HG03565 (cell line): ENCODE results near the gene ADAMTSL1.
A peak's percentile ranks its signal among the peaks of the same experiment; 100 is the strongest.

ENCODE experiments used
- ATAC-seq: cut with Tn5 transposase; IDR thresholded peaks from one replicate; pipeline ENCODE4 v1.9.1; 2021; ENCODE audit warnings: mild to moderate bottlenecking, moderate library complexity; ENCODE audit not compliant: unreplicated experiment

The ADAMTSL1 gene

DNA sequence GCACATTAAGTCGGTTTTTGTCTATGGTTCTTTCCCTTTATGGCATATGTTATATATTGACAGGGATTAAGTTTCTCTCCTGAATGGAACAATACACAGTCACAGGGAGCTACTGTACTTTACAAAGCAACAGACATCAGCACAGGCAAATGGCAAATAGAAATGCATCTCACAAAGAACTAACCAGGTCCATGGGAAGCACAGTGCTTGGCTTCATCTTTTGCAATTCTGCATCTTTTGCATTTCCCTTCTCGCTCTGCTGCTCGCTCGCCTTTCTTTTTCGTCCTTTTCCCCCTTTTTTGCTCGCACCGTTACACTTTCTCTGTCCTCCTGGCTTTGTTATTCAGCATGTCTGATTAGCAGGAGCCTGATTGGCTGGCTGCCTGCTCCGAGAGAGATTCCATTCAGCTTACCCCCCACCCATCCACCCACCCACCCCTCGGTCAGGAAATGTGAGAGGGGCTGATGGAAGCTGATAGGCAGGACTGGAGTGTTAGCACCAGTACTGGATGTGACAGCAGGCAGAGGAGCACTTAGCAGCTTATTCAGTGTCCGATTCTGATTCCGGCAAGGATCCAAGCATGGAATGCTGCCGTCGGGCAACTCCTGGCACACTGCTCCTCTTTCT lies at the start of gene ADAMTSL1:
Gene ADAMTSL1, plus strand, starts transcription at position 502 of the 628 bp plus-strand sequence. Its CDS starts 80 bp downstream, at position 582.
- ATAC-seq = no peak

GRCh38 chr9:18427691-18428090 lies 46.3 kb upstream of the ADAMTSL1 start:
- ATAC-seq = no peak

DNA sequence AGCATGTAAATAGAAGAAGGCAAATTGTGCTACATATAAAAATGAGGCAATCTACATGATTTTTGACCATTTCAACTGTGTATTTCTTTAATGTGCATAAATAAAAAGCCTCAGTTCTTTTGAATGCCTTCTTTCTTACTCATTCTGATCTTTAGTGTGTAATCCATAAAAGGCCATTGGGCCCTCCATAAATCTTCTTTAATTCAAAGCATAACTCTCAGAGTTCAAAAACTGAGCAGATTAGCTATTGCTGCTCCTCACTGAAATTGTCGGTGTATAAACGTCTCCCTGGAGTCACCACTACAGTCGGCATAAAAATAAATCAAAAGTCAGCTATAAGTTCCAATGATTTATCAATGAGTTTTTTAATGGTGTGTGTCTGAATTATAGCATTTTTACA lies 45.3 kb upstream of the ADAMTSL1 start:
- no peak for ATAC-seq

GRCh38 chr9:18429070-18429469 lies 44.9 kb upstream of the ADAMTSL1 start:
- no peak for ATAC-seq

DNA sequence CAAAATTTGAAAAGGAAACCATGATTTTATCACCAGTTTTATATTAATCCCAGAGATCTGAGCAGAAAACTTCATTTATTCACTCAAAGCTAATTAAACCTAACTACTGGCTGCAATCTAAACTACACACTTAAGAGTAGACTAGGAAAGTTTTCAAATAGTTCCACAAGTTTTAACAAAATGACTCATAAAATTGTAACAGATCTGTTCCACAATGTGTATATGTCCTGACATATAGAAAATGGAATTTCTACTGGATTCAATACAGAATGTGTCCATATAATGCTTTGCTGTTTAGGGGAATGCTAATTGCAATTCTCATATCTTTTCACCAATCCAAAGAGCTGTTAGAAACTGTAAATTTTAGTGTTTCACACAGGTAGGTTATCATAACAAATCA lies 40.3 kb upstream of the ADAMTSL1 start:
- ATAC-seq = no peak

DNA sequence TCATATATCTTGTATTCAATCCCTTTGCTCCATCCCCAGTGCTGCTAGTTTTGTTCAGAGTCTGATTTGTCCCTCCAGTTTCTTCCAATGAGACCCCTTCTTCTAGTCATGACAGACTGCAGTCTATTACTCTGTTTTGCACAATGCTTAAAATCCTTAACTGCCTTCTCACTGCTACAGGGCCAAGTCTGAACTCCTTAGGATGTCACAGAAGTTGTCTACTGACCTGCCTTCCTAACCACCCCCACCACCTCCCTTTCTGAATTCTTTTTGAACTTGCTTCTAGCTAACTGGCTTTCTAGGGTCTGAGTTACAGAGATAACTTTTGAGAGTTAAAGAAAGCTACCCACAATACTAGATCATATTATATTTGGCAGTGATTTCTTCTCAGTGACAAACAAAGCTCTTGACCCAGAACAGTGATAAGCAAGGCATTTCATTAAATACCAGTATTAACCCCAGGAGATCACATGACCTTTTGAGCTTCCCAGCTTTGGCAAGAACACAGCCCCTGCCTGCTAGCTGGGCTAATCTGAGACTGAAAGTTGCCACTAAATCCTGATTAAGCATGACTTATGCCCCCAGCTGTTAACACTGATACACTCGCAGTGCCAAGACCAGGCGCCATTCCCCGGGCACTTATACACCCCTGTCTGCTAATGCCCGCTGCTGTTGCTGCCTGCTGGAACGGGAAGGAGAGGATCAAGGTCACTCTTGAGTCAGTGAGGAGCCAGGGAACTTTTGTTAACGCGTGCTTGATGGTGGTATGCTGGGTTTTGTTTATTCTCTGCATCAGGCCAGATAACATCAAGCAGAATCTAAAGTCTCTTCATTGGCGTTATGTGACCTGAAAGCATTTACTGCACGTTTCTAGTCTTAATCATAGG lies 36.4 kb upstream of the ADAMTSL1 start:
- ATAC-seq = no peak

- ATAC-seq = no peak
Observed at GRCh38 chr9:18438300-18438925, 35.5 kb upstream of the ADAMTSL1 start.

GRCh38 chr9:18438951-18439350 lies 35.0 kb upstream of the ADAMTSL1 start:
- no peak for ATAC-seq

DNA sequence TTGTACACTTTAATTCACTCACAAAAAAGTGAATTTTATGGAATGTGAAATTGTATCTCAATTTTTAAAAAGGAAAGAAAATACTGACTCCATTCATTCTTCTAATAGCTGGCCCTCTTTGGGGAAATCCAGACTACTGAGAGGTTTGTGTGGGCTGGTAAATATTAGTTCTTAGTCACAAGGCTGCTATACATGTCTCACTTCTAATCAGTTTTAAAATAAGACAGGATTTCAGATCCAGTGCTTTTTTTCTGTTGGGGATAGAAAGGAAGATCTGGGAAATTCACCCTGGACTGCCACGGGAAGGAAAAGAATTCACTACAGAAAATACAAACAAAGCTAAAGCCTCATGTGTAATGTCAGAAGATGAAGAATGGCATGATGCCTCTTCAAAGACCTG lies 32.7 kb upstream of the ADAMTSL1 start:
- ATAC-seq = no peak

DNA sequence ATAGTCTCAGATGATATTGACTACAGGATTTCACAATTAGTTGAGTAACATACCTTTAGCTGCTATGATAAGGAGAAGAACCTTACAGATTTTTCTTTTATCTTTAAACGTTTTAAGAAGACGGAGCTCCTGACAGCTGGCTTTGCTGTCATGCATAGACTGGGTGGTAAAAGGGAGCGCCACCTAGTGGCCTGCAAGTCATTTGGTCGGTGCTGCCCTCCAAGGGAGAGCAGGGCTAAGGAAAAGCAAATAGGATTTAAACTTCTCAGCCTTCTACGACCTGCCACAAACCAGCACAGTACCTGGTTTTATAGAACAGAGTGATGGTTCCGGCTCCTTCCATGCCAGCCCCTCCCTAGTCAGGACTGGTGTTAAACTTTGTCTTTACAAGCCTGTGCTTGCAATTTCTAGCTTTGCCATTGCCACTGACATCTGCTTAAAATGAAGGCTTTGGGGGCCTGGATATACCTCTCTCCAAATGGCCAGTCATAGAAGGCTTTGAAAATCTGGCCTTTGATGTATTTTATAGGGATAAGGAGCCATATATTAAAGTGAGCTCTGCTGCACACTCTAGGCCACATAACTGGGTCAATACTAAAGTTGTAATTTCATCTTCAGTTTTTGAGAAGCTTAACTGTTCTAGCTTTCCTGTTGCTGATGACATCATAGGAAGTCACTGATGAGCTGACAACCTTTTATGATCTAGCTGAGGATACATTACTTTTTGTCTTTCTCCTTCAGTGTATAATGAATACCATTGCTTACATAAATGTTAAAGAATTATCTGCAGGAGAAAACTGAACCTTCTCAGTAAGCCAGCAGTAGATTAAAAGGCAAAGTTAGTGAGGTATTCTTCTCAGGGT lies 31.1 kb upstream of the ADAMTSL1 start:
- peak; percentile 93 for ATAC-seq

DNA sequence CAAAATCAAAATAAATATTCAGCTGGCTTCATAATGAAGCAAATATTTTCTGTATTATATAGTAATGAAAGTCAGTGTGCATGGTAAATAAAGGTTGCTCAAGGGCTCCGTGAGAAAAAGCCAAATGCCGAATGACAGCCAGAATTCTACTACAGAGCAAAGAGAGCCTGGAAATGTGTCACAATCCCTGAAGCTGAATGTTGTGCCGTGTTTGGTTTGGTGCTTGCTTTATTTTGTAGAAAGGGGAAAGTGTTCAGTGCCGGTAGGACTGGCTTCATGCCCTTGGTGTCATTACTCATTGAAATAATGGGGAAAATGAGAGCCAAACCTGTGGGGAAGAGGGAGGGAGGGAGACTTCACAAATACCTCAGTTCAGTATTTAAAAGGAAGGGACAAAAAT lies 26.8 kb upstream of the ADAMTSL1 start:
- no peak for ATAC-seq

DNA sequence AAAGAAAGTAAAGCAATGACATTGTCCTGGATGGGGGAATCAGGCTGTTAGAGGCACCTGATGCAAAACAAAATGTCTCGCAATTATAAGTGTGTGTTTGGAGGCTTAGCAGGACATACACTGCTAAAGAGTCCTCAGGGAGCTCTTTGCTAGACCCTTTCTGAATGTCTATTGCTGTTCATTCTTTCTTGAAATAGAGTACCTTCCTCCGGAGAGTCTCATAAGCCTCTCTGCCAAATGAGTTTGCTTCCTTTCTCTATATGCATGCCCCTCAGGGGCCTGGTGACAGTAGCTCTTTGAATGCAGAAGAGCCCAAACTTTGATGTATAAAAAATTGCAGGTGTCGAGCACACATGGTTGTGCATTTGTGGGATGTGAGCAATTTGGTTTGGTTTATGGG lies 26.4 kb upstream of the ADAMTSL1 start:
- ATAC-seq = no peak

GRCh38 chr9:18448101-18448500 lies 25.9 kb upstream of the ADAMTSL1 start:
- ATAC-seq = no peak

- no peak for ATAC-seq
Observed at GRCh38 chr9:18451406-18451805, 22.5 kb upstream of the ADAMTSL1 start.

- no peak for ATAC-seq
Observed at GRCh38 chr9:18452276-18452675, 21.7 kb upstream of the ADAMTSL1 start.

DNA sequence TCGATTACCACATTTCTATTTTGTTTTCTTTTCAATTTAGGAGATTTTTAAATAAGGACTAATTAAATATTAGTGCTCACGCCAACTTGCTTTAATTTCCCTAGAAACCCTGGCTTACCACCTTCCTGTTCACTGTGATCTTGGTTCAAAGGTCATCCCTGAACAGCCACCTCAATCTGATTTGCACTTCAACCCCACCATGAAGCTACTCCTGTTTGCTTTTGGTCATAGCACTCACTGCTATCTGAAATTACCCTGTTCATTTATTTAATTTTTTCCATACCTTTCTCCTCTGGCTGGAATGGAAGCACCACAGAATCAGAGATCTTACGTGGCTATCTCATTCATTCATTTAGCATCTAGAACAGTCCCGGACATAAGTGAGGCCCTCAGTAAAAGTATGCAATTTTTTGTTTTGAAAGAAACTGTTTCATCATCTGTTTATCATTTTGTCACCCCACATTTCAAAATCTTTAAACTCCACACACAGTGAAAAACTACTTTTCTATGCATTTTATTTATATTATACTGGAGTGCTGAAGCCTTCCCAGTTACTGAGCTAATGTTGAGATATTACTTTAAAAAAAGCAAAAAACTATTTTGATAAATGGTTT lies 17.2 kb upstream of the ADAMTSL1 start:
- ATAC-seq = no peak

GRCh38 chr9:18457510-18457909 lies 16.4 kb upstream of the ADAMTSL1 start:
- ATAC-seq = no peak

- ATAC-seq = no peak
Observed at GRCh38 chr9:18459962-18460584, 13.9 kb upstream of the ADAMTSL1 start.

- no peak for ATAC-seq
Observed at GRCh38 chr9:18461496-18461895, 12.5 kb upstream of the ADAMTSL1 start.

DNA sequence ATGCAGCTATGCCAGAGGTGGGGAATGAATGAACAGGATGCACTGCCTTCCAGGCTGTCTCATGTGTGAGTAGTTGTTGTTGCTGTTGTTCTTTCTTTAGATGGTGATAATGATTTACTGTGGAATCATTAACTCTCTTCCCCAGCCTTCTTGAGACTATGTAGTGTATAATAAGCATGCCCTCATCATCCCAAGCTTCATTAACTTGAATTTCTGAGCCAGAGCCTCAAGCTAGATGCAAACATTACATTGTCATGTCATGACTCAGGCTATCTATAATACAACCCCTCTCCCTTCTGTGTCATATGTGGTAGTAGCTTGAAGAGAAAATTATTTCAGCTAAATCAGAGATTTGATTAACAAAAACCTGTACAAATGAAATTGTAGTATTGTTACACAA lies 10.0 kb upstream of the ADAMTSL1 start:
- no peak for ATAC-seq
